Measurements from ENCODE around the gene CEP68. TPM values are rescaled to one million over a fixed set of nuclear protein-coding genes. Genes with fewer than 3 reads are reported as not detected.

Gene CEP68
- total and polyA plus RNA-seq, 8 donors: 4.4 to 13.2 (median 10.1) TPM

DNA sequence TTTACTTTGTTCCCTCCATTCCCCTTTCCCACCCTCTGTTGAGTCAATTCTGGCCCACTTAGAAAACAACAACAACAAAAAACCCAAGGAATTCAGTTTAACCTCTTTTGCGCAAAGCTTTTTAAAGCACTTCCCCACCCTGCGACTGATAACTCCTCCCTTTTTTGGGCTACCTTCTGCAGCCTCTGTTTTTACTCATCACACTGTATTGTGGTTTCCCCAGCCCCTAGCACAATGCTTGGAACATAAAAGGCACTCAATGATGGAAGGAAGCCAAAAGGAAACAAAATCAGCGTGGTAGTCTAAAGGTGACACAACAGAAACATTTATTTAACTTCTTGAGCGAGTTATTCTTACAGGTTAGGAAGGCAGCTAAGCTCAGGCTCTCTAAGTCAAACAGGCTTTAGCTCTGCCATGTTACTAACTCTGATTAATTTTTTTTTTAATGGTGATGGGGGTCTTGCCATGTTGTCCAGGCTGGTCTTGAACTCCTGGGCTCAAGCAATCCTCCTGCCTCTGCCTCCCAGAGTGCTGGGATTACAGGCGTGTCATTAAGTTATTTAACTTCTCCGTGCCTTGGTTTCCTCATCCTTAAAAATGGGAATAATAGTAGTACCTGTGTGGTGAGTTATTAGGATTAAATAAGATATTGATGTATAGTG is 1.3 kb downstream of the CEP68 start:
- Histone ChIP-seq H3K27me3 (no peaks in the 10 kb centered on the region), H3K4me3 (peak overlapping the region in 3 of 4 donors; percentile 90 to 95 (median 93)), H3K9me3 (no peaks in the 10 kb centered on the region), H3K27ac (peak overlapping the region; percentile 53 to 93 (median 80)), H3K36me3 (no peaks in the 10 kb centered on the region), H3K4me1 (peaks cover 37 to 47% (median 41%) of the 10 kb centered on the region in 3 donors)
- ATAC-seq: peak in 2 of 4 donors; percentile 1 to 15
- DNase-seq: no peak
- WGBS, 2 donors: 32 to 47% methylated on average over 6 of the region's 6 CpGs
- no peak for FAIRE-seq
- TF ChIP-seq, protein P1, sequence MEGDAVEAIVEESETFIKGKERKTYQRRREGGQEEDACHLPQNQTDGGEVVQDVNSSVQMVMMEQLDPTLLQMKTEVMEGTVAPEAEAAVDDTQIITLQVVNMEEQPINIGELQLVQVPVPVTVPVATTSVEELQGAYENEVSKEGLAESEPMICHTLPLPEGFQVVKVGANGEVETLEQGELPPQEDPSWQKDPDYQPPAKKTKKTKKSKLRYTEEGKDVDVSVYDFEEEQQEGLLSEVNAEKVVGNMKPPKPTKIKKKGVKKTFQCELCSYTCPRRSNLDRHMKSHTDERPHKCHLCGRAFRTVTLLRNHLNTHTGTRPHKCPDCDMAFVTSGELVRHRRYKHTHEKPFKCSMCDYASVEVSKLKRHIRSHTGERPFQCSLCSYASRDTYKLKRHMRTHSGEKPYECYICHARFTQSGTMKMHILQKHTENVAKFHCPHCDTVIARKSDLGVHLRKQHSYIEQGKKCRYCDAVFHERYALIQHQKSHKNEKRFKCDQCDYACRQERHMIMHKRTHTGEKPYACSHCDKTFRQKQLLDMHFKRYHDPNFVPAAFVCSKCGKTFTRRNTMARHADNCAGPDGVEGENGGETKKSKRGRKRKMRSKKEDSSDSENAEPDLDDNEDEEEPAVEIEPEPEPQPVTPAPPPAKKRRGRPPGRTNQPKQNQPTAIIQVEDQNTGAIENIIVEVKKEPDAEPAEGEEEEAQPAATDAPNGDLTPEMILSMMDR (IDR thresholded peaks at IDR 0.05): no peak
- intact Hi-C loops (cut with DNase I): no loop called here

DNA sequence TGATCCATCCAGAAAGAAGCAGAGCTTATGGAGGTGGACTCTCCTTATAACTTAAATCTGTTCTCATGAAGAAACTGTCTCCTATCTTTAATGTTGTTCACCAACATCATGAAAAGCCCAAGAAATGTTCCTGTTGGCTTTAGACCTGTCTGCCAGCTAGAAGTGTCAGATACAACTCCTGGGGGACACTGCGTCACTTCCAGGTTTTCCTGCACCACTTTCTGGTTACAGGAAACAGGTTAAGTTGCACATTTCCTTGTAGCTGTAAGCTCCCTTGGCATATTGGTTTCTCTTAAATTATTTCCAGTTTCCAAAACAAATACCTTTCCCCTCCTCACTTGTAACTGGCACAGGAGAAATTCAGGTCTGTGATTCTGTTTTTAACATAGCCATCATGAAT is 2.9 kb downstream of the CEP68 start:
- Histone ChIP-seq H3K9me3 (no peaks in the 10 kb centered on the region), H3K27ac (peak overlapping the region in 3 of 4 donors; percentile 16 to 93 (median 78)), H3K27me3 (no peaks in the 10 kb centered on the region), H3K4me3 (no peak overlapping the region), H3K4me1 (peaks cover 37 to 53% (median 41%) of the 10 kb centered on the region in 3 donors), H3K36me3 (no peaks in the 10 kb centered on the region)
- FAIRE-seq (no peak), DNase-seq (no peak), ATAC-seq (no peak)
- 60 to 61% methylated on average over 1 of the region's 1 CpG for whole genome bisulfite sequencing, 2 donors
- TF ChIP-seq, protein P1 (IDR thresholded peaks at IDR 0.05): no peak
- intact Hi-C loops (cut with DNase I): no loop called here

DNA sequence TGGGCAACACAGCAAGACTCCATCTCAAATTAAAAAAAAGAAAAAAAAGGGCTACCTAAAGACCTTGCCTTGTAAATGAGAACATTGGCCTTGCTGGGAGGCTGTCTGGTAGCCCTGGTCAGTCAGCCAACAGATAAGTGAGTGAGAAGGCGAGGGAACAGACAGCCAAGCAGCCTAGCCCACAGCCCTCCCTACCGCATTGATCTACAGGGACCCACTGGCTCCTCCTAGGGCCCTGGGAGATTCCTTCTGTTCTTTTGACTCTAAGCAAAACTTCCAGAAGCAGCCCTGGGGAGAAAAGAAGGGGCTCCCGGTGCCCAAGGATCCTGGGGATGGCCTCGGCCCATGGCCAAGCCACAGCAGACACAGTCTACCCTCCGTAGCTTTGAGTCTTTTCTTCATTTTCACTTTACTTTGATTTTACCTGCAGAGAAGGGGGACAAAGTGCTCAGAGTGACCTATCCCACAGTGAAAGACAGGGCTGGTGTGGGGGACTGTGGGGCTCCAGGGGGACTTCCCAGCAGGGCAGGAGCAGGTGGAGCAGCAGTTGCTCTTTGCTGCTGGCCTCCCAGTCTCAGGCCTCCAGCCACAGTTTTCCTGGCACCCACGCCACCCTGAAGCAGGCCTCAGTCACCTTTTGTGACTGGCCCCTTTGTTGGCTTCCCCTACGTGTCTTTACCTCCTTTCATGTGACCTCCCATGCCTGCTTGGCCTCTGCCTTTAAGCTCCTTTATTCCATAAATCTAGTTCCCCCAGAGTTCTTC is 5.1 kb downstream of the CEP68 start:
- Histone ChIP-seq H3K4me1 (peaks cover 42 to 58% (median 44%) of the 10 kb centered on the region in 3 donors), H3K36me3 (no peaks in the 10 kb centered on the region), H3K27ac (peak overlapping the region; percentile 64 to 93 (median 78)), H3K27me3 (no peaks in the 10 kb centered on the region), H3K9me3 (no peaks in the 10 kb centered on the region), H3K4me3 (no peak overlapping the region)
- ATAC-seq (peak; percentile 25 to 58 (median 41)), DNase-seq (peak in 4 of 6 donors; percentile 60 to 73 (median 64)), FAIRE-seq (no peak)
- intact Hi-C loops (cut with DNase I): loop anchor here in 1 of 3 donors (10.0 kb wide), 1 partner anchor 113 kb away; no protein-coding TSS in a partner anchor
- TF ChIP-seq, protein P1 (IDR thresholded peaks at IDR 0.05): no peak
- WGBS, 2 donors: 40 to 43% methylated on average over 7 of the region's 7 CpGs

DNA sequence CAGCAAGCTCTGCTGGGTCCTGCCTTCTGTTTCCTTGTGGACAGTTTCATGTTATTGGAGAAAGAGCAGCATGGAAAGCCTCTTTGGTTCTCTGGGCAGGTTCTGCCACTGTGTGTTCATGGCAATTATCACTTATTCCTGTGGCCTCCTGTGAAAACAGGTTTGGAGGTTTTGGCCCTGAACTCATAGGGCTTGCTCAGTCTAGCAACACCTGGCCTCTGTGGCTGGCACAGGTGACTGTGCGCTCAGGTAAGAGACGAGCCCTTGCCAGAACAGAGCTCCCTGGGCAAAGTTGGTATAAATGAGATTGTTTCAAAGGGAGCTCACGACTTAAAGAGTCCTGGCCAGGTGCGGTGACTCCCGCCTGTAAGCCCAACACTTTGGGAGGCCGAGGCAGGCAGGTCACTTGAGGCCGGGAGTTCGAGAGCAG is 5.7 kb downstream of the CEP68 start:
- ATAC-seq (peak; percentile 71 to 80 (median 76)), FAIRE-seq (no peak), DNase-seq (peak; percentile 69 to 89 (median 84))
- H3K4me3 ChIP-seq: no peak overlapping the region
- peak overlapping the region; percentile 64 to 93 (median 78) for H3K27ac ChIP-seq
- TF ChIP-seq, protein P1 (IDR thresholded peaks at IDR 0.05): no peak
- intact Hi-C loops (cut with DNase I): loop anchor here in 1 of 3 donors (10.0 kb wide), 1 partner anchor 113 kb away; no protein-coding TSS in a partner anchor
- H3K27me3 ChIP-seq: no peaks in the 10 kb centered on the region
- peaks cover 42 to 58% (median 44%) of the 10 kb centered on the region in 3 donors for H3K4me1 ChIP-seq
- H3K9me3 ChIP-seq: no peaks in the 10 kb centered on the region
- 37 to 53% methylated on average over 8 of the region's 8 CpGs for WGBS, 2 donors
- H3K36me3 ChIP-seq: no peaks in the 10 kb centered on the region
